T-helper 1 cell treated with Interleukin-12 subunit alpha and Interleukin-12 subunit beta and Interleukin-4 antibody, amounts not matched to agents 30 μg/mL and 1 μg/mL, for 36 hours (primary cell): ENCODE results near the gene ZSCAN22.

Experiments
- H3K27ac Mint-ChIP-seq: one replicate; pipeline ENCODE4 v1.8.0; 2021; ENCODE audit warnings: mild to moderate bottlenecking, mixed read lengths
- H3K27me3 Mint-ChIP-seq: one replicate; pipeline ENCODE4 v1.8.0; 2021; ENCODE audit warnings: low read depth, mixed read lengths
- H3K36me3 Mint-ChIP-seq: one replicate; pipeline ENCODE4 v1.8.0; 2021; ENCODE audit warnings: low read depth, mixed read lengths
- H3K4me1 Mint-ChIP-seq: one replicate; pipeline ENCODE4 v1.8.0; 2021; ENCODE audit warnings: low read depth, mixed read lengths
- H3K4me3 Mint-ChIP-seq: one replicate; pipeline ENCODE4 v1.8.0; 2021; ENCODE audit warnings: mild to moderate bottlenecking, moderate library complexity, mixed read lengths
- H3K9me3 Mint-ChIP-seq: one replicate; pipeline ENCODE4 v1.8.0; 2021; ENCODE audit warnings: mixed read lengths

The ZSCAN22 gene

GRCh38 chr19:58351990-58352755 is 25.4 kb downstream of the ZSCAN22 start:
- H3K27ac Mint-ChIP-seq: no peak overlapping the region
- peaks cover 12% of the 10 kb centered on the region for H3K4me1 Mint-ChIP-seq
- no peaks in the 10 kb centered on the region for H3K27me3 Mint-ChIP-seq
- no peak overlapping the region for H3K4me3 Mint-ChIP-seq
- peaks cover 4% of the 10 kb centered on the region for H3K36me3 Mint-ChIP-seq
- H3K9me3 Mint-ChIP-seq: no peaks in the 10 kb centered on the region

GRCh38 chr19:58352760-58353671 is 26.2 kb downstream of the ZSCAN22 start, which contains the start of gene A1BG:
A1BG (minus strand) TSS chr19:58353492; CDS start chr19:58353437, 55 bp downstream.
- H3K4me3 Mint-ChIP-seq: no peak within 1 kb of the TSS
- H3K36me3 Mint-ChIP-seq: peaks cover 4% of the 10 kb centered on the region
- no peaks in the 10 kb centered on the region for H3K9me3 Mint-ChIP-seq
- H3K27ac Mint-ChIP-seq: no peak within 1 kb of the TSS
- H3K27me3 Mint-ChIP-seq: no peaks in the 10 kb centered on the region
- peaks cover 11% of the 10 kb centered on the region for H3K4me1 Mint-ChIP-seq

- Mint-ChIP-seq H3K36me3 (peaks cover 4% of the 10 kb centered on the region), H3K27me3 (no peaks in the 10 kb centered on the region), H3K27ac (no peak overlapping the region), H3K9me3 (no peaks in the 10 kb centered on the region), H3K4me1 (peaks cover 5% of the 10 kb centered on the region), H3K4me3 (no peak overlapping the region)
These were observed 27.1 kb downstream of the ZSCAN22 start for GRCh38 chr19:58353717-58354477.

- Mint-ChIP-seq H3K4me3 (no peak overlapping the region), H3K36me3 (peaks cover 2% of the 10 kb centered on the region), H3K9me3 (no peaks in the 10 kb centered on the region), H3K4me1 (peaks cover 3% of the 10 kb centered on the region), H3K27ac (no peak overlapping the region), H3K27me3 (no peaks in the 10 kb centered on the region)
These were observed 27.8 kb downstream of the ZSCAN22 start for GRCh38 chr19:58354478-58355030.

GRCh38 chr19:58355215-58355796 is 28.5 kb downstream of the ZSCAN22 start:
- Mint-ChIP-seq H3K27me3 (no peaks in the 10 kb centered on the region), H3K4me3 (no peak overlapping the region), H3K4me1 (peaks cover 3% of the 10 kb centered on the region), H3K9me3 (no peaks in the 10 kb centered on the region), H3K27ac (no peak overlapping the region), H3K36me3 (no peaks in the 10 kb centered on the region)

- Mint-ChIP-seq H3K4me3 (peak overlapping the region; percentile 34), H3K27me3 (no peaks in the 10 kb centered on the region), H3K4me1 (peaks cover 3% of the 10 kb centered on the region), H3K27ac (no peak overlapping the region), H3K9me3 (no peaks in the 10 kb centered on the region), H3K36me3 (no peaks in the 10 kb centered on the region)
These were observed 29.3 kb downstream of the ZSCAN22 start for GRCh38 chr19:58355908-58356765.

- Mint-ChIP-seq H3K9me3 (no peaks in the 10 kb centered on the region), H3K27me3 (no peaks in the 10 kb centered on the region), H3K36me3 (no peaks in the 10 kb centered on the region), H3K4me3 (peak overlapping the region; percentile 34), H3K4me1 (peaks cover 5% of the 10 kb centered on the region), H3K27ac (no peak overlapping the region)
These were observed 30.1 kb downstream of the ZSCAN22 start for GRCh38 chr19:58356766-58357480.

- Mint-ChIP-seq H3K9me3 (no peaks in the 10 kb centered on the region), H3K27me3 (no peaks in the 10 kb centered on the region), H3K36me3 (no peaks in the 10 kb centered on the region), H3K4me3 (no peak overlapping the region), H3K4me1 (peaks cover 8% of the 10 kb centered on the region), H3K27ac (no peak overlapping the region)
These were observed 30.8 kb downstream of the ZSCAN22 start for GRCh38 chr19:58357481-58358145.

GRCh38 chr19:58361900-58362271 is 35.1 kb downstream of the ZSCAN22 start:
- no peaks in the 10 kb centered on the region for H3K27me3 Mint-ChIP-seq
- peak overlapping the region; percentile 90 for H3K4me3 Mint-ChIP-seq
- peak overlapping the region; percentile 86 for H3K27ac Mint-ChIP-seq
- H3K36me3 Mint-ChIP-seq: no peaks in the 10 kb centered on the region
- H3K4me1 Mint-ChIP-seq: peaks cover 7% of the 10 kb centered on the region
- H3K9me3 Mint-ChIP-seq: no peaks in the 10 kb centered on the region

GRCh38 chr19:58362272-58362994 is 35.6 kb downstream of the ZSCAN22 start, which contains the start of gene ZNF497:
ZNF497 (minus strand) TSS chr19:58362751; CDS start chr19:58357635, 5,116 bp downstream.
- no peaks in the 10 kb centered on the region for H3K36me3 Mint-ChIP-seq
- no peaks in the 10 kb centered on the region for H3K27me3 Mint-ChIP-seq
- H3K27ac Mint-ChIP-seq: peak within 1 kb of the TSS; percentile 86
- peaks cover 7% of the 10 kb centered on the region for H3K4me1 Mint-ChIP-seq
- no peaks in the 10 kb centered on the region for H3K9me3 Mint-ChIP-seq
- H3K4me3 Mint-ChIP-seq: peak within 1 kb of the TSS; percentile 90

GRCh38 chr19:58364146-58364545 is 37.4 kb downstream of the ZSCAN22 start:
- no peak overlapping the region for H3K27ac Mint-ChIP-seq
- no peaks in the 10 kb centered on the region for H3K27me3 Mint-ChIP-seq
- H3K36me3 Mint-ChIP-seq: no peaks in the 10 kb centered on the region
- no peaks in the 10 kb centered on the region for H3K9me3 Mint-ChIP-seq
- peaks cover 7% of the 10 kb centered on the region for H3K4me1 Mint-ChIP-seq
- H3K4me3 Mint-ChIP-seq: no peak overlapping the region
